Calu3 (cell line): ENCODE measurements around the gene MRPS34. TPM values are rescaled to one million over a fixed set of nuclear protein-coding genes. Genes with fewer than 3 reads are reported as not detected.

ENCODE experiments used
- BruUV-seq: library from RNA; stranded (reverse); fragments of 400-500 nt; replicated peaks from 2 replicates; lab custom pipeline; 2021; lab: Mats Ljungman, UMichigan
- CTCF ChIA-PET: fragments of 300-600 bp; sonication (Branson Sonifier 250); formaldehyde crosslinking; loops from one replicate; lab custom pipeline; 2022; ENCODE audit warnings: antibody characterized with exemption; lab: Charles Lee
- DNase-seq: peaks from one replicate; pipeline ENCODE4 v3.0.0; 2022
- H3K27ac Mint-ChIP-seq: one replicate; pipeline ENCODE4 v1.8.0; 2022; ENCODE audit warnings: mixed read lengths; ENCODE audit not compliant: unreplicated experiment
- H3K27me3 Mint-ChIP-seq: one replicate; pipeline ENCODE4 v1.8.0; 2022; ENCODE audit warnings: mixed read lengths; ENCODE audit not compliant: unreplicated experiment
- H3K36me3 Mint-ChIP-seq: one replicate; pipeline ENCODE4 v1.8.0; 2022; ENCODE audit warnings: mild to moderate bottlenecking, moderate library complexity, mixed read lengths; ENCODE audit not compliant: insufficient read depth, unreplicated experiment
- H3K4me1 Mint-ChIP-seq: one replicate; pipeline ENCODE4 v1.8.0; 2022; ENCODE audit warnings: mild to moderate bottlenecking, low read depth, mixed read lengths; ENCODE audit not compliant: unreplicated experiment
- H3K4me3 Mint-ChIP-seq: one replicate; pipeline ENCODE4 v1.8.0; 2022; ENCODE audit warnings: mild to moderate bottlenecking, low read depth, moderate library complexity, mixed read lengths; ENCODE audit not compliant: unreplicated experiment
- H3K9me3 Mint-ChIP-seq: one replicate; pipeline ENCODE4 v1.8.0; 2022; ENCODE audit warnings: low read depth, mixed read lengths; ENCODE audit not compliant: unreplicated experiment
- intact Hi-C: fragments of 100-400 bp; cut with micrococcal nuclease; formaldehyde crosslinking; loops from one replicate; pipeline ENCODE4 v1.10.0; 2022; ENCODE audit not compliant: unreplicated experiment
- total RNA-seq: library from RNA; stranded (reverse); gene quantifications from 2 replicates; pipeline ENCODE4 v1.2.3, GENCODE V29; 2022
- TF ChIP-seq, protein P1 (sequence below): fragments of 200-600 bp; IDR thresholded peaks from one replicate; pipeline ENCODE4 v1.8.0; 2022; ENCODE audit warnings: antibody characterized with exemption; ENCODE audit not compliant: unreplicated experiment

Gene MRPS34
- total RNA-seq, 1 experiment from 2014 or later, result 135 TPM

DNA sequence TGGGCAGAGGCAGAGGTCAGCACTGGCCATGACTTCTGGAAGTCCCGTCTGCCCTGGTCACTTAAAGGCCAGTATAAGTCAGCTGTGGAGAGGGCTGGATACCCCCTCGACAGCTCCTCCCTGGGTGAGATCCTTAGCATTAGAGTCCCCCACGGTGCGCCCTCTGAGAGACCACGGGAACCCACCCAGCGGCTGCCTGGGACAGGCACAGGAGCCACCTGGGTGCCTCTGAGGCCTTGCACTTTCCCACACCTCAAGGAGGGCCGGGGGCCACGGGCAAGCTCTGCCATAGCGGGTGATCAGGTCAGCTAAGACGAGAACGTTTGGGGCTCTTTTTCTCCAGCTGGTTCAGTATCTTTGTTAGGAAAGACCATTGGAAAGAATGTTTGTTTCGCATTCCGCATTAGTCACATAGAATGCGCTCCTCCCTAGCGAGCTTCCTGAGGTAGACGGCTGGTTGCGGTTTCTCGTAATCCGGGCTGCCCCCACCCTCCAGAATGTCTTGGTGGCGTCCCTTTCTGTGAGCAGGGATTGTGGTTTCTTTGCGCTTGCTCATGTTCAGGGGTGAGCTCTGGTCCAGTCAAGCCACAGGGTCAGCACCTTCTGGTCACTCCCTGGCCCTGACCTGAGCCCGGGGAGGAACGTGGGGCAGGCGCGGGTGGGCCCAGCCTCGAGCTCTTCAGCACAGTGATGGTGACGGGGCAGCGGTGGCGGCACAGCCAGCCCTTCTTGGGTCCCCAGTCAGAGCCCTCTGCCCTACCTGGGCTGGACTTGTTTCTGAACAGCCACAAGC is 26.8 kb downstream of the MRPS34 start:
- Mint-ChIP-seq H3K27ac (no peak overlapping the region), H3K4me1 (no peaks in the 10 kb centered on the region), H3K9me3 (no peaks in the 10 kb centered on the region), H3K27me3 (no peaks in the 10 kb centered on the region), H3K4me3 (no peak overlapping the region), H3K36me3 (peaks cover 47% of the 10 kb centered on the region)
- intact Hi-C loops, result no loop called here
- DNase-seq, result no peak
- TF ChIP-seq, protein P1, sequence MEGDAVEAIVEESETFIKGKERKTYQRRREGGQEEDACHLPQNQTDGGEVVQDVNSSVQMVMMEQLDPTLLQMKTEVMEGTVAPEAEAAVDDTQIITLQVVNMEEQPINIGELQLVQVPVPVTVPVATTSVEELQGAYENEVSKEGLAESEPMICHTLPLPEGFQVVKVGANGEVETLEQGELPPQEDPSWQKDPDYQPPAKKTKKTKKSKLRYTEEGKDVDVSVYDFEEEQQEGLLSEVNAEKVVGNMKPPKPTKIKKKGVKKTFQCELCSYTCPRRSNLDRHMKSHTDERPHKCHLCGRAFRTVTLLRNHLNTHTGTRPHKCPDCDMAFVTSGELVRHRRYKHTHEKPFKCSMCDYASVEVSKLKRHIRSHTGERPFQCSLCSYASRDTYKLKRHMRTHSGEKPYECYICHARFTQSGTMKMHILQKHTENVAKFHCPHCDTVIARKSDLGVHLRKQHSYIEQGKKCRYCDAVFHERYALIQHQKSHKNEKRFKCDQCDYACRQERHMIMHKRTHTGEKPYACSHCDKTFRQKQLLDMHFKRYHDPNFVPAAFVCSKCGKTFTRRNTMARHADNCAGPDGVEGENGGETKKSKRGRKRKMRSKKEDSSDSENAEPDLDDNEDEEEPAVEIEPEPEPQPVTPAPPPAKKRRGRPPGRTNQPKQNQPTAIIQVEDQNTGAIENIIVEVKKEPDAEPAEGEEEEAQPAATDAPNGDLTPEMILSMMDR, result no peak
- BruUV-seq, result no TSS peak
- CTCF ChIA-PET, result no interaction called here

DNA sequence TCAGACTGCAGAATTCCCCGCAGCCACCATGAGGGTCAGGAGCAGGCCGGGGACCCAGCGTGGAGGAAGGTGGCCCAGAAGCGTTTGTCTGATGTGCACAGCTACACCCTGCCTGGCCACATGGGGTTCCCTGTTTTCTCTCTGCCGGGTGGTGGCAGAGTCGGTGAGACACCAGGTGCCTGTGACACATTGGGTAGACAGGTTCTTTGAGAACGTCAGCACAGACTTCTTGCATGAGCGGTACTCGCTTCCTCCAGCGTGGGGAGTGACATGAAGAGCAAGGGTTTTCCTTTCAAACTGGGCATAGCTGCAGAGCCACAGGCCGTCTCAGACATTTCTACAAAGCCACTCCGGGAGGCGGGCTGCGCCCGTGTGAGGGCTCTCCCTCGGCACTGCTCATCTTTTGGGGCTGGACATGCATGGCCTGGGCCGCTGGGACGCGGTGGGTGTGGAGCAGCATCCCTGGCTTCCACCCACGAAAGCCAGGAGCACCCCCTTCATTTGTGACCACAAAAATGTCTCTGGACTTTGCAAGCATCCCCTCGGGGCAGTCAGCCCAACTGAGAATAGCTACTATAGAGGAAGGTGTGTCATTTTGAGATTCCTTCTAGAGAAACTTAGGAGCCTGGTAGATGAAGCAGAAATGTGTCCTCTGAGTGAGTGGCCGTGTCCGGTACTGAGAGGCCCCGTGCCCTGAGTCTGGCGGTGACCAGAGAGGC is 27.6 kb downstream of the MRPS34 start:
- Mint-ChIP-seq H3K4me1 (no peaks in the 10 kb centered on the region), H3K36me3 (peaks cover 49% of the 10 kb centered on the region), H3K27me3 (no peaks in the 10 kb centered on the region), H3K27ac (no peak overlapping the region), H3K9me3 (no peaks in the 10 kb centered on the region), H3K4me3 (no peak overlapping the region)
- CTCF ChIA-PET, result no interaction called here
- BruUV-seq, result no TSS peak
- DNase-seq, result no peak
- intact Hi-C loops, result no loop called here
- TF ChIP-seq, protein P1, result no peak

DNA sequence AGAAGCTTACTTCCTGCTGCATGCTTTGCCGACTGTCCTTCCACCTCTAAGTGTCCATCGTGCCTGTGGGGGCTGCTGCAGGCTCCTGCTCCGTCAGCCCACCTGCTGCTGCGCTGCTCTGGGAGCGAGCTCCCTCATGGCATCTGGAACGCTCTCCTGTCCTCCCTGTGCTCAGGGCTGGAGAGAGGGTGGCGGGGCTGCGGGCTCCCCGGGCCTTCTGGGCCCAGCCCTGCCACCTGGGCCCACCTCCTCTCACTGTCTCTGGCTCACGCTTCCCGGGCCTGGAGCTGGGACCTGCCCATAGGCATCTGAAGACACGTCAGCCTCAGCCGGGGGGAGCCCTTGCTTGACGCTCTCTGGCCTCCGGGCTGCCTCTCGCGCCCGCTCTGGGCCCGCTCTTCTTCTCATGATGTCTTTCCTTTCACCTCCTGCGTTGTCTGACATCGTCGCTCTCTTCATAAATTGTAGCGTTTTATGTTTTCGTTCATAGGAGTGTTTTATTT is 28.5 kb downstream of the MRPS34 start:
- TF ChIP-seq, protein P1, result no peak
- Mint-ChIP-seq H3K27ac (no peak overlapping the region), H3K4me1 (no peaks in the 10 kb centered on the region), H3K27me3 (no peaks in the 10 kb centered on the region), H3K9me3 (no peaks in the 10 kb centered on the region), H3K36me3 (peaks cover 49% of the 10 kb centered on the region), H3K4me3 (no peak overlapping the region)
- CTCF ChIA-PET, result no interaction called here
- DNase-seq, result no peak
- intact Hi-C loops, result no loop called here
- no TSS peak for BruUV-seq

DNA sequence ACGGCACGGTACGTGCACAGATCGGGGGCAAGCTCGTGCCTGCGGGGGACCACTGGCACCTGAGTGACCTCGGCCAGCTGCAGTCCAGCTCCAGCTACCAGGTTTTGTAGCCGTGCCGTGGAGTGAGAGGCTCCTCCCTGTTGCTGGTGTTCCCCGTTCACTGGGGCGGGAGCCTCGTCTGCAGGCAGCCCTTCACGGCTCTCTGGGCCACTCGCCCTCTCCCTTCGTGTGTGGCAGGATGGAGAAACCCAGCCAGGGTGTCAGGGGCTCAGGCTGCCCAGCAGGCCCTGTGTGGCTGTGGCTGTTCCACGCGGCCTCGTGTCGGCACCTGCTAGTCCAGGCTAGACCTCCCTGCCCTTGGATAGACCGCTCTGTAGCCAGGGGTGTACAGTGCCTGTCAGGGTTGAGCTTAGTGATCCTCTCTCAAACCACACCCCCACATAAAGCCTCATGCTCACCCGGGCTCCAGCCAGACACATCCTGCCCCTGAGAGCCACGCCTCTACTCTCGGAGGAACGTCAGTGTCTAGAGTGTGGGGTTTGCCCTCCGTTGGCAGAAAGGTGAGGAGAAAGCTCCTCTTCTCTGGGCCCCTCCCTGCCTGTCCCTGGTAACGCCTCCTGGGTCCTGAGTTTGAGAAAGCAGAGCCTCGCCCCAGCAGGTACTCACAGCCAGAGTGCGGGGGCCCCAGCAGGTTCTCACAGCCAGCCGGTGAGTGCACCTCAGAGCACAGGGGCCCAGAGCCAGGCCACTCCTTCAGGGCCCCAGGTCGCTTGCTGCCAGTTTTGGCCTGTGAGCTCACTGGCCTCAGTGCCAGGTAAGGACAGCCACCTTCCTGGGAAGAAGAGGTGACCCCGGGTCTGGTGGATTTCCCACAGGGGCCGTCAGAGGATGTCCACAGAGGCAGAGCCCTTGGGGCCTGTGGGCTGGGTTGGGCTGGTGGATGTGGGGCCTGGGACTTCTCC is 29.3 kb downstream of the MRPS34 start:
- Mint-ChIP-seq H3K4me1 (no peaks in the 10 kb centered on the region), H3K36me3 (peaks cover 49% of the 10 kb centered on the region), H3K27me3 (no peaks in the 10 kb centered on the region), H3K9me3 (no peaks in the 10 kb centered on the region), H3K27ac (no peak overlapping the region), H3K4me3 (no peak overlapping the region)
- BruUV-seq, result no TSS peak
- intact Hi-C loops, result no loop called here
- DNase-seq, result no peak
- TF ChIP-seq, protein P1, result no peak
- CTCF ChIA-PET, result no interaction called here
